ENCODE data around the gene HNRNPA2B1.
"Not testable (repeated sequence)": the region's sequence is repeated elsewhere in the genome, so short reads cannot be mapped to it uniquely, and the experiment has no call there.

Gene HNRNPA2B1

GRCh38 chr7:26197153-26198115 is 3.1 kb downstream of the HNRNPA2B1 start:
- no peak for DNase-seq

DNA sequence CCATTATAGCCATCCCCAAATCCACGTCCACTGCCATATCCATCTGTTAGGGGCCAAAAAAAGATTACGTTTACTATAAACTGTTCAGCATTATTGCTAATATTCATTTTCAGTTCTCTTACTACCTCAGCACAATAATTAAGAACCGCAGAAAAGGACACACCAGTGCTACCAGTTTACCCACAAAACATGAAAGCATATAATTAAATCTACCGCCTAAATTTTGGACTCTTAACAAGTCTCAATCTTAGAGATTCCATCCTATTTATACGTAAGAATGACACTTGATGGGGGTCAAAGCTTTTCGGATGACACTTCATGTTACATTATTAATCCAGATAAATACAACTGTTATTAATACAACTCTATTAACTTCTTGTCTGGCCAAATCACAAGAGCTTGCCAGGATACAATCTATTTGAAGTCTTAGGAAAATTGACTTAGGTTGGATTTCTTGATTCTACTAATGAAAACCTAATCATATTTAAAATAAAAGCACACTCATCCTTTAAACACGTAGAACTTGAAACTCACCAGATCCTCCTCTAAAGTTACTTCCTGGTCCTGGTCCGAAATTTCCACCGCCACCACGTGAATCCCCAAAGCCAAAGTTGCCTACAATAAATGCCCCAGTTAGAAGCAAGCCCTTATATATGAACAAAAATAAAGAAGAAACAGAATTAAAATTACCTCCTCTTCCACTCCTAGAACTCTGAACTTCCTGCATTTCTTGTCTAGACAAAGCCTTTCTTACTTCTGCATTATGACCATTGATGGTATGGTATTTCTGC is 4.5 kb downstream of the HNRNPA2B1 start:
- no peak for DNase-seq

- no peak for DNase-seq
These were observed 5.4 kb downstream of the HNRNPA2B1 start for GRCh38 chr7:26195182-26195581.

DNA sequence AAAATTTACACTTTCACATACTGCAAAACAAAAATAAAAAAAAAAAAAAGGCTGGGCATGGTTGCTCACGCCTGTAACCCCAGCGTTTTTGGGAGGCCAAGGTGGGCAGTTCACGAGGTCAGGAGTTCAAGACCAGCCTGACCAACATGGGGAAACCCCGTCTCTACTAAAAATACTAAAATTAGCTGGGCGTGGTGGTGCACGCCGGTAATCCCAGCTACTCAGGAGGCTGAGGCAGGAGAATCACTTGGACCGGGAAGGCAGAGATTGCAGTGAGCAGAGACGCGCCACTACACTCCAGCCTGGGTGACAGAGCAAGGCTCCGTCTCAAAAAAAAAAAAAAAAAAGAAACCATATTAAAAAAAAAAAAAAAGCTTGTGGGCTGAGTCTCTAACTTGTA is 5.8 kb downstream of the HNRNPA2B1 start:
- not testable (repeated sequence) for DNase-seq

DNA sequence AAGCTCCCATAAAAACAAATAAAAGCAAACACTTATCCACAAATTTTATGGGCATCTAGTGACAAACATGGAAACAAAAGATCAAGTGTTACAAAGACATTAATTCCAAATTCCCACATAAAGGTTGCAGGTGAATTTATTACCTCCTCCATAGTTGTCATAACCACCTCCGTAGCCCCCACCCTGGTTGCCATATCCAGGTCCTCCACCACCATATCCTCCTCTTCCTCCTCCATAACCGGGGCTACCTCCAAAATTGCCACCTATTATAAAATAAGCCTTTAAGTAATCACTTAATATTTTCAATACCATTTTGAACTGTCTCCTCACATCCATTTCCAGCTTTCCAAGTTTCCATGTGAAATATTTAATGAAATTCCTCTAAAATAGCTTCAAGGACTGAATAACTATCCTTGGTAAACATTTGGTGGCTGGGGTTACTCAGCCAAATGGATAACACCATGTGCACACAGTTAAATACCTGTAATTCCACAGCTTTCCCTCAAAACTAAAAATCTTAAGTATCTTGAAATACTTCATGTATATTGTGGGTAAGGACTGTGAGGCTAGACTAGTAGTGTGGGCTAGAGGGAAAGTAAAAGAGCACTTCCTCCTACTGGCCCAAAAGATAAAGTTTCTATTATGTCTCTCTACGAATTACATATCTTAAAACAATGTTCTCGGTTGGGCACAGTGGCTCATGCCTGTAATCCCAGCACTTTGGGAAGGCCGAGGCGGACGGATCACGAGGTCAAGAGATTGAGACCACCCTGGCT is 6.9 kb downstream of the HNRNPA2B1 start:
- no peak for DNase-seq

DNA sequence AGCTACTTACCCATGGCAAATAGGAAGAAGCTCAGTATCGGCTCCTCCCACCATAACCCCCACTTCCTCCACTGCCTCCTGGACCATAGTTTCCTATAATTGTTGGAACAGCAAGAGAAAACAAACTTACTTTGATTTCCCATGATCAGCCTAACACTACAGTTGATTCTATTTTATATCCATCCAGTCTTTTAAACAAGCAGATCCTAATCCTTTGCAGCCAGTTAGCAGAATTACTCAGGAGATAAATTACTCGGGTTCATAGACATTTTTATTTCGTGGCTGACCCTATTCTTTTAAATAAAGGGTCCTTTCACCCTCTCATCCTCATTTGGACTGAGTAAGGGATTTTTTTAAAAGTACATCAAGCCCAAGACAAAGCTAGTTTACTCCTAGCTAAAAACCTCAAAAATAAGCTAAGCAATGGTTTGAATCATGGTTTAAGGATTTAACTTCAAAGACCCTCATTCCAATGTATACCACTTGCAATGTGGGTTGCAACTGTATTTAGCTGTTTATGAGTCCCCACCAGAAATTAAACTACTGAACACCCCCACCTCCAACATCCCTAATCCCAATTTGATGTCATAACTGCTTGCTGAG is 8.0 kb downstream of the HNRNPA2B1 start:
- DNase-seq, result no peak

DNA sequence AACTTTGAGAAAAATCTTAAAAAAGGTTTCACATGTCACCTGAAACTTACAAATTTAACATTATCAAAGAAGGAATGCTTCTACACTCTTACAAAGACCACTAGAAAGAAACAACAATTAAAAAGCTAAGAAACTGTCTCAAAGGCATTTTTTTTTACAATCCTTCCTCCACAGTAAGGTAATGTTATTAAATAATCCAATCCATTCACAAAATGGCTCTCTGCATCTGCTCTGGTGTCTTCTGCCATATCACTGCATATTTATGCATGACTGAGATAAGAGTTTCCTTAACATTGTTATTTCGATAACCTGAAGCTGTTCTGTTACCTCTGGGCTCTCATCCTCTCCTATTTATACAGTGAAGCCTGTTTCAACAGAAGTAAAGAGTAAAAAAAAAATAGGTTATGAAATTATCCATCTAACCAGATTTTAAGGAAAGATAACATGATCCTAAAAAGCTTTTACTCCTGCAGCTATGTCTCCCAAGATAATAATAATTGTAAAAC is 8.5 kb downstream of the HNRNPA2B1 start:
- no peak for DNase-seq

DNA sequence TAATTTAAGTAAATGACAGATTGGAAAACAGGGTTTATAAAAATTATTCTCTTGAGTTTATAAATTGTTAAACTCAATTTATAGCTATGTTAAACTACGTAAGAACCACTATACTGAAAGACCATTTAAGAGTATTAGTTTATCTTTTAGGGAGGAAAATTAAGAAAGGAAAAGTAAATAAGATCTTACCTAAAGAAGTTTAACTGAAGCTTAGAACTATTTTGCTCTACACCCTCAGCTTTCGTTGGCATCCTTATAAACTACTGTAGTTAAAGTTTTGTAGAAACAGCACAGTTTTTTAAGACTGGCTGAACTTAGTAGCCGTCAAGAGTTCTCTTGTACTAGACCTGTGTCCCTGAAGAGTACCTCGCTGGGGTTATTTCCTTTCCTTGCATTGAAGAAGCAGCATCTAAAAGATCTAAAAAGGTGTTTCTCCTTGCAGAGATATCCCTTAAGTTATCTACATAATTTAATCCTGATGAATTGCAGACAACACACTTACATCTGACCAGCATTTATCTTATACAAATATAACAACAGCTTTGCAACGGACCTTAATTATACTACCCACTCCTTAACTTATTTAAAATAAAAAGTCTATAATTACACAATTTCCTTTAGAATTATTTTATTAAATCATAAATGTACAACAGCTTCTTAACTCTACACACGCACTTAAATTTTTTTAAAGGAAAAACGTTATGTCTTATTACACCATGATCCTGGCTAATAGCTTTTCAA is 9.1 kb downstream of the HNRNPA2B1 start:
- no peak for DNase-seq

DNA sequence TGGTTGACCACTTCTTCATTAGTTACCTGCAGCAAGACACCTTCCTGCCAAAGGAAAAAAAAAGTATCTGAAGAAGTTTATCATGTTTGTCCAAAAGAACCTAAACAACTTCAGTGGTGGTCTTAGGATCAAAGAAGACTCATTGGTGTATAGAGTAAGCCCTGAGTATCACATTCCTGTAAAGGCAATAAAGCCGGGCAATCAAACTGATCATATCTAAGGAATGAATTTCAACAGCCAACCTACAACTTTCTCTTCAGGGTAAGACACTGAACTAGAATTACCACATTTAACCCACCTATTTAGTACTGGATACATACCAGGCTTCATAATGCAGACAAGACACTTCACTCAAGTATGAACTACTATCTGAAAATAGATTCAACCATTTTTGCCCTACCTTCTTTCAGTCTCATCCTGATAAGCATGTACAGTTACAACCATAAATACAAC is 10.1 kb downstream of the HNRNPA2B1 start:
- DNase-seq, result no peak

DNA sequence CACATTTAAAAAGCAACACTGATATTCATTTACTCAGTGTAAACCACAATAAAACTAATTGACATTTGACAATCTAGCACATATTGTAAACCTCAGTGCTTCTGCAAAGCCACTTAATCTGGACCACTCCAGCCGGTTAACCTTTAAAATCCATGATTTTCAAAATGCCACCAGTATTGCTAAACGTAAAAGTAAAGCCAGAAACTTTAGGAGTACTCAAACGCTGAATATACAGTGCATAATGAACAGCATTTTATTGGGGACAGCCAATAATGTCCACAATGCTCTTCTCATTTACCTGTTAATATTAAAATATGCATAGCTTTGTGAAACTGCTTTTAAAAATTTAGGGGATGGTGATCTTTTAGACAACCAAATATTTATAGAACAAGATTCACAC is 10.8 kb downstream of the HNRNPA2B1 start:
- no peak for DNase-seq

DNA sequence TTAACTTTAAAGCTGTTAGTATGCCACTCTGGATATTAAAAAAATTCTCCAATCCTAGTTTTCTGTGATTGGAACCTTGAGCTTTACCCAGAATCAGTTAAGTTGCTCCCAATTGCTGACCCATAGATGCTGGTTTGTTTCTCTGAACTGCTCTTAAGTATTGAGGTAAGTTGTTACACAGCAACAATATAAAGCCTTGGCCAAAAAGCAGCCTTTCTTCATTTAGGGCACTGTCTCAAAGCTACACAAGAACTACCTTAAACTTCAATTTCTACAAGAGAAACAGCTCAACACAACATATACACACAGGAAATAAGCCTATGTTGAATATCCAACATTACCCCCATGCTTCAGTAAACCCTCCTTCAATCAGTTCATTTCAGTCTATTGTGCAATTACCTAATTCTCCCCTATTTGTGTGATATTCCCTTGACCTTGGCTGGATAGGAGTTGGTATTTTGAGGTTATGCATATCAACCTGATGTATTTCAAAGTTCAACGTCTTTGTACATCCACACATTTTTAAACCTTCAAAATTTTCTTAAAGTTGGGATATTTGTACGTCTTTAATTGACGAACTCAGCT is 11.5 kb downstream of the HNRNPA2B1 start:
- no peak for DNase-seq

DNA sequence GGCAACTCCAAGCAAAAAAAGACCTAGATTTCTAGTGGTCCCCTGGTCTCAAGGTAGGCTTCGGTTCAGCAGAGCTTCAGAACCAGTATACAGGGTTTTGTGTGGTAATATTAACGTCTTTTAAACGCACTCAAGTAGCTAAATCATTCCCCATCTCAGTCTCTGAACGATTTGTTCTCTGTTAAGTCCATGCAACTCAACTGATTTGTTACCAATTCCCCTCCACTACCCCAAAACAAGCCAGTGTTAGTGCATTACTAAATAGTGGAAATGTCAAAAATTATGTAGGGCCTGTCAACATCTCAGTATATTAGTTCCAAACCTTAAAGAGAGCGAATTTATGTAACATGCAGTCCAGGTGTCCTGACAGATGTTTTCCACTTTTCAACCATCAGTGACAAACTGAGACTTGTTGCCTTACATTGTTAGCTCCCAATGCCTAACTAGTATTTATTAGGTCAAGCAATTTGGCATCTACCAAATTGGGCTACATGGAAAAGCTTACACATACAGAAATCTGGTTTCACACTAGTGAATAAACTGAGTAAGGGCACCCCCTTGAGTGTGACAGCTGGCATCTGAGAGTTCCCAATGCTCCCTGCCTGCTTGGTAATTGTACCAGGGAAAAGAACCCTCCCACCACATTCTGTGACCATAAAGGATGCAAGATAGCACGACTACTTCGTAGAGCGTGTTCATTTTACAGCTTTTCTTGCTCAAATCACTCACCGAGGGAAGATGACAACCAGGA is 12.2 kb downstream of the HNRNPA2B1 start:
- no peak for DNase-seq

DNA sequence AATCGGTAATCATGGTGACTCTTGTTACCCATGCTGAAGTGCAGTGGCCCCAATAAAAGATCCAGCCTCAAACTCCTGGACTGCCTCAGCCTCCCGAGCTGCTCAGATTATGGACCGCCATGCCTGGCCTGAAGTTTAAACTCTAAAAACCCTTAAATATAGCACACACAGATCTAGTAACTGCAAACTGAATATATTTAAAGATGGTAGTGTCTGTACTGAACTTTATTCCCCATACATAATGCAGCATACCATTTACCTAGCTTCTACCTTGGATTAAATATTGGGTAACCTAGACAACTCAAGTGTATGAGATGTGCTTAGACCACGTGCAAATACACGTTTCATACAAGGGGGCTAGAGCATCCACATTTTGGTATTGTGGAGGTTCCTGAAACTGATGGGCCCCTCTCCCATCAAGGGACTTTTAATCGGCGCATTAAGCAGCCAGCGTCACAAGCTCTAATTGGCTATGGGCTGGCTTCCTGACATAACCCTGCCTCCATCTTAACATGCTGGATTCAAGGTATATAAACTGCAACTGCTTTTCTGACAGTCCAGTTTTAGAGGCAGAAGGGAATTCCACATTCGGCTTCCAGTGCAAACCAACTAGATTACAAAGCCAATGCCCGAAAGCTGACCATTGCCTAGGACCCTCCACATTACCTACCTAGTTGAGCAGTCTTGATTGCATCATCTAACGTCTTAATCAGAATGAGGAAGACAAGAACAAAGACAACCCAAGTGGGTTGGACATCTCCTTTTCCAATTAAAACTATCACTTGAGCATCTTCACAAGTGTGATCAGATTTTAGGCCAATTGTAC is 13.0 kb downstream of the HNRNPA2B1 start:
- no peak for DNase-seq

- DNase-seq, result no peak
These were observed 13.9 kb downstream of the HNRNPA2B1 start for GRCh38 chr7:26186364-26187311.

DNA sequence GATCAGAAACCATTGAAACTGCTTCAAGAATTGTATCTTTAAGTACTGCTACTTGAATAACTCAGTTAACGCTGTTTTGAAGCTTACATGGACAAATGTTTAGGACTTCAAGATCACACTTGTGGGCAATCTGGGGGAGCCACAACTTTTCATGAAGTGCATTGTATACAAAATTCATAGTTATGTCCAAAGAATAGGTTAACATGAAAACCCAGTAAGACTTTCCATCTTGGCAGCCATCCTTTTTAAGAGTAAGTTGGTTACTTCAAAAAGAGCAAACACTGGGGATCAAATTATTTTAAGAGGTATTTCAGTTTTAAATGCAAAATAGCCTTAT is 14.7 kb downstream of the HNRNPA2B1 start:
- no peak for DNase-seq

DNA sequence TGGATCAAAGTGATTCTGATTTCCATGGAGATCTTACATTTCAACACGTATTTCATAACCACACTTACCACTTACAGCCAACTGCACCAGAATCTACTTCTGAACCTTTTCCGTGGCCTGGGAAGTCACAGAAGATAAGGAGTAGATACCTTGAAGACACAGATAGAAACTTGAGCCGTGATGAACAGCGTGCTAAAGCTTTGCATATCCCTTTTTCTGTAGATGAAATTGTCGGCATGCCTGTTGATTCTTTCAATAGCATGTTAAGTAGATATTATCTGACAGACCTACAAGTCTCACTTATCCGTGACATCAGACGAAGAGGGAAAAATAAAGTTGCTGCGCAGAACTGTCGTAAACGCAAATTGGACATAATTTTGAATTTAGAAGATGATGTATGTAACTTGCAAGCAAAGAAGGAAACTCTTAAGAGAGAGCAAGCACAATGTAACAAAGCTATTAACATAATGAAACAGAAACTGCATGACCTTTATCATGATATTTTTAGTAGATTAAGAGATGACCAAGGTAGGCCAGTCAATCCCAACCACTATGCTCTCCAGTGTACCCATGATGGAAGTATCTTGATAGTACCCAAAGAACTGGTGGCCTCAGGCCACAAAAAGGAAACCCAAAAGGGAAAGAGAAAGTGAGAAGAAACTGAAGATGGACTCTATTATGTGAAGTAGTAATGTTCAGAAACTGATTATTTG is 15.3 kb downstream of the HNRNPA2B1 start:
- no peak for DNase-seq

DNA sequence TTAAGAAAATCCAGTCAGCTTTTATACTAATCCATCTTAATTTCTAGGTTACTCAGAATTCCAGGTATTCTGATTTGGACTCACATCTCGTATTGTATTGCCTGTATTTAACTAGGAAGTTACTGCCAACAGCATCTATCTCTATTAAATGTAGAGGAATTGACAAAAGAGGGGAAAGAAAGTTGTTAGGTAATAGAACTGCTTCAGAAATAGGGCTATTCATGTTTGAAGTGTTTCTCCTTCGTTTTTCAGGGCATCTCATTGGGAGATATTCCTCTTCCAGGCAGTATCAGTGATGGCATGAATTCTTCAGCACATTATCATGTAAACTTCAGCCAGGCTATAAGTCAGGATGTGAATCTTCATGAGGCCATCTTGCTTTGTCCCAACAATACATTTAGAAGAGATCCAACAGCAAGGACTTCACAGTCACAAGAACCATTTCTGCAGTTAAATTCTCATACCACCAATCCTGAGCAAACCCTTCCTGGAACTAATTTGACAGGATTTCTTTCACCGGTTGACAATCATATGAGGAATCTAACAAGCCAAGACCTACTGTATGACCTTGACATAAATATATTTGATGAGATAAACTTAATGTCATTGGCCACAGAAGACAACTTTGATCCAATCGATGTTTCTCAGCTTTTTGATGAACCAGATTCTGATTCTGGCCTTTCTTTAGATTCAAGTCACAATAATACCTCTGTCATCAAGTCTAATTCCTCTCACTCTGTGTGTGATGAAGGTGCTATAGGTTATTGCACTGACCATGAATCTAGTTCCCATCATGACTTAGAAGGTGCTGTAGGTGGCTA is 16.1 kb downstream of the HNRNPA2B1 start:
- not testable (repeated sequence) for DNase-seq

Data from NCI-H446 treated with DMSO at 0.1 percent for 48 hours (cell line).